Activated naive CD4-positive, alpha-beta T cell treated with anti-CD3 and anti-CD28 coated beads, Interleukin-2, amount 50 U/mL, for 72 hours (primary cell): ENCODE data around the gene SLC47A2. TPM values are rescaled to one million over a fixed set of nuclear protein-coding genes. Genes with fewer than 3 reads are reported as not detected.
A peak's percentile ranks its signal among the peaks of the same experiment; 100 is the strongest.

Source experiments
- ATAC-seq, 2 donors: fragments of 150-1000 bp; cut with Tn5 transposase; 2 replicates each; pipeline ENCODE4 v1.10.0; 2021; ENCODE audit warnings: mild to moderate bottlenecking in 2 of 2, moderate library complexity in 2 of 2
- DNase-seq, 2 donors: peaks; one replicate each; pipeline ENCODE4 v3.0.0; 2021 to 2022; ENCODE audit warnings: low spot score in 2 of 2
- H3K27ac Mint-ChIP-seq, 2 donors: one replicate each; pipeline ENCODE4 v1.8.0; 2022; ENCODE audit warnings: mild to moderate bottlenecking in 2 of 2, mixed read lengths in 2 of 2
- H3K36me3 Mint-ChIP-seq, 2 donors: one replicate each; pipeline ENCODE4 v1.8.0; 2022; ENCODE audit warnings: mixed read lengths in 2 of 2
- H3K9me3 Mint-ChIP-seq, 2 donors: one replicate each; pipeline ENCODE4 v1.8.0; 2022; ENCODE audit warnings: mixed read lengths in 2 of 2
- total RNA-seq, 2 donors: library from RNA; stranded (reverse); gene quantifications; one replicate each; pipeline ENCODE4 v1.2.3, GENCODE V29; 2022

Gene SLC47A2
- total RNA-seq, 2 donors from 2014 or later = not detected

DNA sequence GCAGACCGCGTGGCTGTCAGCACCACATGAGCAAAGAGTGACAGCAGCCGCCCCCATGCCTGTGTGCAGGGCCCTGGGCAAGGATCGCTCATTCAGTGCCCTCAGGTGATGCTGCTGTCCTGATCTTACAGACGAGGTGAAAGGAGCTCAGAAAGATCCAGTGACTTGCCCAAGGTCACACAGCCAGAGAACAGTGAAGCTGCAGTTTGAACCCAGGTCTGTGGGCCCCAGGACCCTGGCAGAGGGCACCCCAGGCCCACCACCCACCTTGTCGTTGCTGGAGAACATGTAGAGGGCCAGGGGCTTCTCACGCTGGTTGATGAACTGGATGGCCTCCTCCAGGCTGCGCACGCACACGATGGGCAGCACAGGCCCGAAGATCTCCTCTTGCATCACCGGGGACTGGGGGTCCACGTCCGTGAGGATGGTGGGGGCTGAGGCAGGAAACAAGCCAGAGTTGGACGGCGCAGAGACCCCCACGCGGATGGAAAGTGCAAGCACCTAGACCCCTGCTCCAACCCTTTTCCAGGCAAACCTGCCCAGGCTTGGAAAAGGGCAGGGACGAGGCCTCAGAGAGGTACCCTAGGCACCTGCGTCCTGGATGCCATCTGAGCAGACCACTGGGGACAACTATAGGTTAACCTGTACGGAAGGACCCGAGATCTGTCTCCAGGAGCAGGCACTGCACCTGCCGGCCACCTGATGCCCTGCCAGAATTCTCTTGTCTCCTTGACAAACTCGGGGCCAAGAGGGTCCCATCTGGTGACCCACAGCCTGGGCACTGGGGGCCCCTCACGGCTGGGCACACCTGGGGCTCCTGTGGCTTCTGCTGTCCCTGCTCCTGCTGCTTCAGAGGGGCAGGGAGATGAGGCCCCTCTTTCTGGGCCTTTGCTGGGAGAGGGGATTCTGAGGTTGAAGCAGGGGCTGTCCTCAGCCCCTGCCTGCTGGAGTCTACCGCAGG lies 23.1 kb upstream of the SLC47A2 start:
- DNase-seq (no peak), ATAC-seq (no peak)
- Mint-ChIP-seq H3K36me3 (no peaks in the 10 kb centered on the region), H3K9me3 (no peaks in the 10 kb centered on the region), H3K27ac (no peak overlapping the region)

DNA sequence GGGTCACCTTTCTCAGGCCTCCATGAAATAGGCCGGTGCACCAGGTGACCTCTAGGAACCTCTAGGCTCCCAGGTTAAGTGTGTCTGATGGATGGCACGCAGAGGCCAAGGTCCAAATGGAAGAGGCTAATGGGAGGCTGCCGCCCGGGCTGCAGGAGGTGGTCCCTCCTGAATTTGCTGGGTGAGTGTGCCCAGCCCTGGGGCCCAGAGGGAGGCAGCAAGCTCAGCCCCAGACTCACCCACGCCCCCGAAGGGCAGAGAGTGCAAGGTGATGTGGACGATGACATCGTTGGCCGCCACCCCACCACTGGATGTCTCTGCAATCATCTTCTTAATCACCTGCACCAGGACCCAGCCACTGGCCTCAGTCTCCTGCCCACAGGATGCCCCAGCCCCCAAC lies 22.4 kb upstream of the SLC47A2 start:
- no peak overlapping the region for H3K27ac Mint-ChIP-seq
- DNase-seq (no peak), ATAC-seq (no peak)
- no peaks in the 10 kb centered on the region for H3K9me3 Mint-ChIP-seq
- no peaks in the 10 kb centered on the region for H3K36me3 Mint-ChIP-seq

- no peak overlapping the region for H3K27ac Mint-ChIP-seq
- H3K9me3 Mint-ChIP-seq = no peaks in the 10 kb centered on the region
- H3K36me3 Mint-ChIP-seq = no peaks in the 10 kb centered on the region
- ATAC-seq (no peak), DNase-seq (no peak)
Observed at GRCh38 chr17:19738073-19738449, 21.7 kb upstream of the SLC47A2 start.

DNA sequence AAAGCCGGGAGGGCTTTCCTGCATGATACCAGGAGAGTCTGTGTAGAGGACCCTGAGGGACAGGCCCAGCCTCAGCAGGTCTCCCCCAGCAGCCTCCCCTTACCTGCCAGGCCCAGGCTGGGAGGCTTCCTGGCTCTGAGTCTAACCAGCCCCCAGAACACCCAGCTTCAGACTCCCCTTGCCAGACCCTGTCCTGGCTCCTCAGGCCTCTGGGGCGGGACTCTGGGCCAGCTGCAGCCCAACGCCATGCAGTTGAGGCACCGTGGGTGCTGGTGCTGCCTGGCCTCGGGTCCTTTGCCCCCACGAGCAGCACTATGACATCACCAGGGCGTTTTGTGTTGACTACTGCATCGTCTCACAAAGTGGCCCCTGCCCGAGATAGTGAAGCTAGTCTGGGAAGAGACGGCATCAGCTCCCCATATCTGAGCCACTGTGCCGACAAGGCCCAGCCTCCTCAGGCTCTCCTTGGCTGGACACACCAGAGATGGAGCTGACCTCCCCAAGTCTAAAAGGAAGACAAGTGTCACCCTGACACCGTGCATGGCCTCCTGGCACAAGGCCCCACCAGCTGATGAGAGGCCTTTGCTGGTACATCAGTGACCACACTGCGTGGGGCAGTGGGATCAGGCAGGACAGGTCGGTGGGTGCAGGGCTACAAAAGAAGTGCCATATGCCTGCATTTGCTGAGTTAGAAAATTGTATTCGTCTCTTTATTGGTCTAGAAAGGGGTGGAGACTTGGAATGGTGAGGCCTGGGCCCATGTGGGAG lies 21.1 kb upstream of the SLC47A2 start:
- no peaks in the 10 kb centered on the region for H3K9me3 Mint-ChIP-seq
- H3K36me3 Mint-ChIP-seq = no peaks in the 10 kb centered on the region
- DNase-seq (no peak), ATAC-seq (no peak)
- H3K27ac Mint-ChIP-seq = no peak overlapping the region

GRCh38 chr17:19736071-19736470 lies 19.7 kb upstream of the SLC47A2 start:
- Mint-ChIP-seq H3K9me3 (no peaks in the 10 kb centered on the region), H3K27ac (no peak overlapping the region), H3K36me3 (no peaks in the 10 kb centered on the region)
- DNase-seq (no peak), ATAC-seq (no peak)

- H3K9me3 Mint-ChIP-seq = no peaks in the 10 kb centered on the region
- DNase-seq = no peak
- ATAC-seq = no peak
- no peaks in the 10 kb centered on the region for H3K36me3 Mint-ChIP-seq
- H3K27ac Mint-ChIP-seq = no peak overlapping the region
Observed at GRCh38 chr17:19733953-19734526, 17.7 kb upstream of the SLC47A2 start.

DNA sequence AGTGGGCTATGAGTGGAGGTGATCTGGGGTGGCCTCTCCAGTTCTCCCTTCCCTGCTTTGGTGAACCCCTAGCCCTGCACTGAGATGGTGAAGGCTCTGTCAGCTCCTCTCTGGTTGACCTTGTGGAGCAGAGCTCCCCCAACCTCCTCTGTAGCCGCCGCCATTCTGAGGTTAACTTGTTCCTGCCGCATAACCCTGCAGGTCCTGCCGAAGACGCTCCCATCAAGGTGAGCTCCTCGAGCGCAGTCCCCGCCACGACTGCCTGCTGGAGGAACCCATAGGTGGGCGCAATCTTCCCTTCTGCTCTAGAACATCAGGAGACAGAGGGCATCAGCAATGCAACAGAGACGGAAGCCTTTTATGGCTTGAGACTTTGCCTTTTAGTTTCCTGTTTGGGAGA lies 15.2 kb upstream of the SLC47A2 start:
- Mint-ChIP-seq H3K9me3 (no peaks in the 10 kb centered on the region), H3K36me3 (no peaks in the 10 kb centered on the region), H3K27ac (no peak overlapping the region)
- no peak for ATAC-seq
- DNase-seq = no peak

DNA sequence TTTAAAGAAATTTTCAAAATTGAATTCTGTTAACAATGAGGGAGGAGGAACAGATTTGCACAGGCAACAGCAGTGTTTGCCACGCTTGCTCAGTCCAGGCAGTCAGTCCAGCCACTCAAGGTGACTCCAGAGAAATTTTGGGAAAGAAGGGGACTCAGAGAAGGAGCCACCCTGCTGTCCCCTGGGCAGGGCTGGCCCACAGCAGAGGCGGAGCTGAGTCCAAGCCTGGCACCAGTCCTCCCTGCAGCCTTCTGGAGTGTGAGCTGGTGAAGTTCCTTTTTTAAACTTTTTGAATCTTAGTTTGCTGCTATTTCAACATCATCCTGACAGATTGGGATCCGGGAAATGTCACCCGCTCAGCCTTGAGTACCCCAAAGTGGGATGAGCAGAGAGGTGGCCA lies 14.5 kb upstream of the SLC47A2 start:
- Mint-ChIP-seq H3K36me3 (no peaks in the 10 kb centered on the region), H3K9me3 (no peaks in the 10 kb centered on the region), H3K27ac (peak overlapping the region in 1 of 2 donors; percentile 12)

GRCh38 chr17:19729900-19730299 lies 13.5 kb upstream of the SLC47A2 start:
- ATAC-seq (no peak), DNase-seq (no peak)
- peak overlapping the region in 1 of 2 donors; percentile 52 for H3K27ac Mint-ChIP-seq
- no peaks in the 10 kb centered on the region for H3K9me3 Mint-ChIP-seq
- no peaks in the 10 kb centered on the region for H3K36me3 Mint-ChIP-seq

More for the DNA sequence above, 14.5 kb upstream of the SLC47A2 start:
- DNase-seq (no peak), ATAC-seq (no peak)

- ATAC-seq (no peak), DNase-seq (no peak)
- Mint-ChIP-seq H3K36me3 (no peaks in the 10 kb centered on the region), H3K27ac (no peak overlapping the region), H3K9me3 (no peaks in the 10 kb centered on the region)
Observed at GRCh38 chr17:19728084-19728495, 11.7 kb upstream of the SLC47A2 start.

- ATAC-seq (no peak), DNase-seq (no peak)
- Mint-ChIP-seq H3K36me3 (no peaks in the 10 kb centered on the region), H3K27ac (no peak overlapping the region), H3K9me3 (no peaks in the 10 kb centered on the region)
Observed at GRCh38 chr17:19727501-19728078, 11.2 kb upstream of the SLC47A2 start.

GRCh38 chr17:19726631-19727376 lies 10.4 kb upstream of the SLC47A2 start:
- no peak overlapping the region for H3K27ac Mint-ChIP-seq
- no peak for ATAC-seq
- no peaks in the 10 kb centered on the region for H3K36me3 Mint-ChIP-seq
- H3K9me3 Mint-ChIP-seq = no peaks in the 10 kb centered on the region
- DNase-seq = no peak

DNA sequence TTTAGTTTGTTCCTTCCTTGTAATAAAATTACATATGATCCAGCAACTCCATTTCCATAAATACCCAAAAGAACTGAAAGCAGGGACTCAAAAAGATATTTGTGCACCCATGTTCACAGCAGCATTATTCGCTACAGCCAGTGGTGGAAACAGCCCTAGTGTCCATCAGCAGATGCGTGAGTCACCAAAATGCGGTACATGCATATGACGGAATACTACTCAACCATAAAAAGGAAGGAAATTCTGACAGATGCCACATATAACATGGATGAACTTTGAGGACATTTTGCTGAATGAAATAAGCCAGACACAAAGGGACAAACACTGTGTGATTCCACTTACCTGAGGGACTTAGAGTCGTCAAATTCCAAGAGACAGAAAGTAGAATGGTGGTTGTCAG lies 9.1 kb upstream of the SLC47A2 start:
- Mint-ChIP-seq H3K27ac (peak overlapping the region in 1 of 2 donors; percentile 81), H3K36me3 (no peaks in the 10 kb centered on the region), H3K9me3 (no peaks in the 10 kb centered on the region)
- DNase-seq = no peak
- no peak for ATAC-seq

GRCh38 chr17:19724501-19725420 lies 8.4 kb upstream of the SLC47A2 start:
- peak; percentile 31 to 71 for DNase-seq
- peak overlapping the region in 1 of 2 donors; percentile 81 for H3K27ac Mint-ChIP-seq
- H3K9me3 Mint-ChIP-seq = no peaks in the 10 kb centered on the region
- peak; percentile 73 to 92 for ATAC-seq
- H3K36me3 Mint-ChIP-seq = no peaks in the 10 kb centered on the region

DNA sequence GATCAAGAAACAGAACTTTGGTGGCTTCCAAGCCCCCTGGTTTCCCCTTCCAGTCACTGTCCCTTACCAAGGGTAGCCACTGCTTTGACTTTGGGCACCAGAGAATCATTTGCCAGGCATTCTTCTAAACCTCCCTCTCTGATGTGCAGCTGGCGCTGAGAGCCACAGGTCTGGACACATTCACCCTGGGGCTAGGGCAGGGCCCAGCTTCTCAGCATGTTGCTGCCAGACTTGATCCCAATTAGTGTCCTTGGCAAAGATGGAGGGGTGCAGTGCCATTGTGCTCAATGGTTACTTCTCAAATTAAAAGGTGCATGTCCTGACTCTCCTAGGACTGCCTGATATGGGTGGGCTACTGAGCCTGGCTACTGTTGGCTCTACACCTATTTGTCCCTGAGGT lies 7.6 kb upstream of the SLC47A2 start:
- Mint-ChIP-seq H3K27ac (no peak overlapping the region), H3K9me3 (no peaks in the 10 kb centered on the region), H3K36me3 (no peaks in the 10 kb centered on the region)
- no peak for DNase-seq
- ATAC-seq = no peak
